ENCODE data around the gene GPRC5B.

The GPRC5B gene

GRCh38 chr16:19868421-19868820 is 16.2 kb downstream of the GPRC5B start:
- DNase-seq, result no peak

- DNase-seq, result no peak
These were observed 20.1 kb downstream of the GPRC5B start for GRCh38 chr16:19864566-19864965.

GRCh38 chr16:19863990-19864389 is 20.7 kb downstream of the GPRC5B start:
- no peak for DNase-seq

- no peak for DNase-seq
These were observed 22.8 kb downstream of the GPRC5B start for GRCh38 chr16:19861811-19862327.

GRCh38 chr16:19861133-19861532 is 23.5 kb downstream of the GPRC5B start:
- DNase-seq, result no peak

- DNase-seq, result peak; percentile 9
These were observed 24.2 kb downstream of the GPRC5B start for GRCh38 chr16:19860166-19861041.

GRCh38 chr16:19859603-19860002 is 25.0 kb downstream of the GPRC5B start:
- no peak for DNase-seq

GRCh38 chr16:19859166-19859565 is 25.5 kb downstream of the GPRC5B start:
- DNase-seq, result no peak

- no peak for DNase-seq
These were observed 26.2 kb downstream of the GPRC5B start for GRCh38 chr16:19858340-19859018.

GRCh38 chr16:19857593-19858339 is 26.9 kb downstream of the GPRC5B start:
- no peak for DNase-seq

GRCh38 chr16:19856120-19856519 is 28.5 kb downstream of the GPRC5B start:
- DNase-seq, result no peak

GRCh38 chr16:19854543-19854876 is 30.1 kb downstream of the GPRC5B start:
- no peak for DNase-seq

- no peak for DNase-seq
These were observed 30.7 kb downstream of the GPRC5B start for GRCh38 chr16:19853742-19854542.

- no peak for DNase-seq
These were observed 31.4 kb downstream of the GPRC5B start for GRCh38 chr16:19853132-19853741.

GRCh38 chr16:19851476-19851875 is 33.2 kb downstream of the GPRC5B start:
- DNase-seq, result no peak

GRCh38 chr16:19850131-19850817 is 34.4 kb downstream of the GPRC5B start:
- peak; percentile 79 for DNase-seq

GRCh38 chr16:19848756-19849155 is 35.9 kb downstream of the GPRC5B start:
- DNase-seq, result no peak

GRCh38 chr16:19846436-19846835 is 38.2 kb downstream of the GPRC5B start:
- DNase-seq, result no peak

- DNase-seq, result no peak
These were observed 39.6 kb downstream of the GPRC5B start for GRCh38 chr16:19844945-19845641.

- no peak for DNase-seq
These were observed 41.3 kb downstream of the GPRC5B start for GRCh38 chr16:19843371-19843770.

All from DMS53 (cell line).